MG63 (cell line): ENCODE data around the gene AGAP2. TPM values are rescaled to one million over a fixed set of nuclear protein-coding genes. Genes with fewer than 3 reads are reported as not detected.
A peak's percentile ranks its signal among the peaks of the same experiment; 100 is the strongest.

ENCODE experiments used
- DNase-seq: peaks from one replicate; pipeline ENCODE4 v3.0.0-alpha.2; 2020
- H3K27me3 ChIP-seq: fragments of 250-450 bp; sonication (Bioruptor Pico); 2 replicates; pipeline ENCODE4 v1.5.1; 2020; ENCODE audit warnings: mild to moderate bottlenecking, moderate library complexity
- H3K36me3 ChIP-seq: fragments of 250-450 bp; sonication (Bioruptor Pico); 2 replicates; pipeline ENCODE4 v1.5.1; 2020; ENCODE audit warnings: mild to moderate bottlenecking, moderate library complexity
- H3K4me3 ChIP-seq: fragments of 250-450 bp; sonication (Bioruptor Pico); 2 replicates; pipeline ENCODE4 v1.5.1; 2020; ENCODE audit warnings: mild to moderate bottlenecking, moderate library complexity
- H3K9me3 ChIP-seq: fragments of 250-450 bp; sonication (Bioruptor Pico); 2 replicates; pipeline ENCODE4 v1.5.1; 2020; ENCODE audit warnings: mild to moderate bottlenecking, moderate library complexity
- total RNA-seq: library from RNA; depleted of rRNA; stranded (reverse); fragments of >200 nt; shearing (Covaris generic); gene quantifications from 2 replicates; pipeline ENCODE4 v1.2.3, GENCODE V29; 2014; ENCODE audit warnings: low replicate concordance

AGAP2 gene
- total RNA-seq, 1 experiment from 2014 or later = not detected

DNA sequence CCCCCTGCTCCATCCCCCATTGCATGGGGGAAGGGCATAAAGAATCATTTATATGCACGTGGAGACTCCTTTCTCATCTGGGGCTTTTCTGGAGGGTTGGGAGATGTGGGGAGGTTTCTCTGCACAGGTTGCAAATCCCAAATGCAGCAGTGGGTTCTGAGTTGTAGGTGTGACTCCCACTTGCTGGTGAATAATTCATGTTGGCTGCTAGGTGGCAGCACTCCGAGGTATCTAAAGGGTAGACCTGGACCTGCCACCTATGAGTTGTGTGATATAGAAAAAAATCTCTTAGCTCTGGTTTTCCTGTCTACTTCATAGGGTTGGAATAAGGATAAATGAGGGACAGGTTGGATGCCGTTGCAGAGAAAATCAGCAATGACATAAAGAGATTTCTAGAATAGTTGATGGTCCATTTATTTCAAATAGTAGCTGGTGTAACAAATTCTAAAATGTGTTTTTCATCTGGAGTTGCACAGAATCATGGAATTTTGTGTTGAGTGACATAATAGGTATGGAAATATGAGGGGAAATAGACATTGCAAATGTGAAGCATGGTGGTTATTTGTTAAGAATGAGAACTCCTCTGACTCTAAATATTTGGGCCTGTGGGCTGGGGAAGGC is 20.9 kb upstream of the AGAP2 start:
- Histone ChIP-seq H3K9me3 (no peaks in the 10 kb centered on the region), H3K27me3 (peaks cover 10% of the 10 kb centered on the region), H3K36me3 (no peaks in the 10 kb centered on the region), H3K4me3 (no peak overlapping the region)
- no peak for DNase-seq

DNA sequence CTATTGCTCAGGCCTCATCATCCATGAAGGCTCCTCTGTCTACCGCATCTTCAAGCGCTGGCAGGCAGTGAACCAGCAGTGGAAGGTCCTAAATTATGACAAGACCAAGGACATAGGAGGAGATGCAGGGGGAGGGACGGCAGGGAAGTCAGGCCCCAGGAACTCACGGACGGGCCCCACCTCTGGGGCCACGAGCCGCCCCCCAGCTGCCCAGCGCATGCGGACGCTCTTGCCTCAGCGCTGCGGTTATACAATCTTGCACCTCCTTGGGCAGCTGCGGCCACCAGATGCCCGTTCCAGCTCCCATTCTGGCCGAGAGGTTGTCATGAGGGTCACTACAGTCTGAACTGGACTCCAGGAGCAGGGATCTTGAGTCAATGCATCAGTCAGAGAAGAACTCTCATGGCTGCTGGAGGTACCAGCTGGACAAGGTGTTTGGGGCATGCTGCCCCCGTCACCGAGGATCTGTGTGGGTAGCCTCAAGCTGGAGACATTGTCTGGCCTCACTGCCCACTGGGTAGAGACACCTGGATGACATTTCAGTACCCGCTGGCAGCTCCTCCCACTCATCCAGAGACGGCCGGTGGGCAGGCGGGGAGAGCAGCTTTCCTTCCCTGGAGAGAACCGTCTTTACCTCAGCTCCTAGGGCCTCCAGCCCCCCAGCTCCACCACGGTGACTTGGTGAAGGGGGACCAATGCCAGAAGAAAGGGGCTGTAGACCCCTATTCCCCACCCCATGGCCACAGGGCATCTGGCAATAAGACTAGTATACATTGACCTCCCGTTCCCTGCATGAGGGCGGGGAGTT is 20.2 kb upstream of the AGAP2 start:
- no peaks in the 10 kb centered on the region for H3K9me3 ChIP-seq
- peaks cover 3% of the 10 kb centered on the region; the same call in 1 of the 2 replicates for H3K27me3 ChIP-seq
- no peak for DNase-seq
- H3K36me3 ChIP-seq = no peaks in the 10 kb centered on the region
- H3K4me3 ChIP-seq = no peak overlapping the region

GRCh38 chr12:57757771-57758170 is 19.2 kb upstream of the AGAP2 start:
- no peak for DNase-seq
- Histone ChIP-seq H3K4me3 (no peak overlapping the region), H3K27me3 (peaks cover 2% of the 10 kb centered on the region; the same call in 1 of the 2 replicates), H3K9me3 (no peaks in the 10 kb centered on the region), H3K36me3 (no peaks in the 10 kb centered on the region)

- Histone ChIP-seq H3K9me3 (no peaks in the 10 kb centered on the region), H3K27me3 (peaks cover 2% of the 10 kb centered on the region; the same call in 1 of the 2 replicates), H3K36me3 (no peaks in the 10 kb centered on the region), H3K4me3 (no peak overlapping the region; the same call in 1 of the 2 replicates)
- no peak for DNase-seq
These were observed 18.1 kb upstream of the AGAP2 start for GRCh38 chr12:57756406-57757341.

DNA sequence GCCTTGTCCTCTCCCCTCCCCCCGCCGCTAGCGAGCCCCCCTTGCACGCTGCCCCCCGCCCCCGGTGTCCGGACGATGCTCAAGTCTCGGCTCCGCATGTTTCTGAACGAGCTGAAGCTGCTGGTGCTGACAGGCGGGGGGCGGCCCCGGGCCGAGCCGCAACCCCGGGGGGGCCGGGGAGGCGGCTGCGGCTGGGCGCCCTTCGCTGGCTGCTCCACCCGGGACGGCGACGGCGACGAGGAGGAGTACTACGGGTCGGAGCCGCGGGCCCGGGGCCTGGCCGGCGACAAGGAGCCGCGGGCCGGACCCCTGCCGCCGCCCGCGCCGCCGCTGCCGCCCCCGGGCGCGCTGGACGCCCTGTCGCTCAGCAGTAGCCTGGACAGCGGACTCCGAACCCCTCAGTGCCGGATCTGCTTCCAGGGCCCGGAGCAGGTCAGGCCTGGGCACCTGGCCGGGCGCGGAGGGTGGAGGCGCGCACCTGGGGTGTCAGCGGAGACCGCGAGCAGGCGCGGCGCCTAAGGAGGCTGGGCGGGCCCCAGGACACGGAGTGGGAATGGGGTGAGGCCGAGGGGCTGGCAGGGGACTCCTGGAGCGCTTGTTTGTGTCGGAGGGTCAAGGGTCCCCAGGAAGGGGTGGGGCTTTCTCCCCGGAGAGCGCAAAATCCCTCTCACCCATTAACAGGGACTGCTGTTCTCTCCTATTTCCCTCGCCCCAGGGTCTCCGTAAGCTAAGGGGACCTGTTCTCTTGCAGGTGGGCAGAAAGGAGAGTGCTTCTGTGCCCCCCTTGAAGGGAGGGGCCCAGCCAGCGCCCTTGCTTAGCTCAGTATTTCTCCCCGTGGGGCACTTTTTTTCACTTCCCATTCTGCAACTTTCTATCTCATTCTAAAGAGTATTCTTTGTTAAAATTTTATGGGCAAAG is 17.2 kb upstream of the AGAP2 start:
- Histone ChIP-seq H3K4me3 (peak overlapping the region; percentile 35), H3K27me3 (peaks cover 2% of the 10 kb centered on the region; the same call in 1 of the 2 replicates), H3K9me3 (no peaks in the 10 kb centered on the region), H3K36me3 (peaks cover 8% of the 10 kb centered on the region)
- no peak for DNase-seq

- Histone ChIP-seq H3K4me3 (peak overlapping the region; percentile 36), H3K36me3 (peaks cover 14% of the 10 kb centered on the region), H3K27me3 (peaks cover 2% of the 10 kb centered on the region; the same call in 1 of the 2 replicates), H3K9me3 (no peaks in the 10 kb centered on the region)
- DNase-seq = no peak
These were observed 16.6 kb upstream of the AGAP2 start for GRCh38 chr12:57755194-57755453.

DNA sequence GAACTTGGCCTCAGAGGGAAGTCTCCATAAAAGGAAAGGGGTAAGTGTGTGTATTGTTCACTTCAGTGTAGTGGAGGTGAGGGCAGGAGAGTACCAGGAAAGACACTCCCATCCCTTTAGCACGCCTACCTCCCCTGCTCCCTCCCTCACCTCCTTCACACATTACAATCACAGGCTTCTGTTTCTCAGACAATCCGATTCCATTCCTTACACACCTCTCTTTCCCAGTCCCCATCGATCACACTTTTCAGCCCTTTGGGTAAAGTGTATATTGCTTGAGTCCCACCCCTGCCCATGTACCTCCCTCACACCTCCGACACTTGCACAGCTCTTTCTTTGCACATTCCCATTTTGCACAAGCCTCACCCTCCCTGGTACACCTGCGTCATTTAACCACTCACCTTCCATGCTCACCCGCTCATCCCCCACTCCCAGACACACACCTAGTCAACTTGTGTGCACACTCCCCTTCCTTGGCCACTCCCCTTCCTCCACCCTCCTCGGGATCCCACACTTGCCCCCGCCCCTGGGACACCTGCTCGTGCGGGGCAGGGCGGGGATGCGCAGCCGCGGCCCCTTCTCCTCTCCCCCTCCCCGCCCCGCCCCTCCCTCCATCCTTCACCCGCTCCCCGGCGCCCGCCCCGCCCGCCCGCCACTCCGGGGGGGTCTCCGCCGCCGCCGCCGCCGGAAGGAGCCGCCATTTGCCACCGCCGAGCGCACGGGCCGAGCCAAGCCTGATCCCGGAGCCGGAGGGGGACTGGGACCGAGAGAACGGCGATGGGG is 16.1 kb upstream of the AGAP2 start, which contains the start of gene MARCHF9:
Gene MARCHF9, plus strand, starts transcription at position 693 of the 783 bp plus-strand sequence. CDS start 426 bp downstream, outside the sequence.
- Histone ChIP-seq H3K9me3 (no peaks in the 10 kb centered on the region), H3K27me3 (peaks cover 2% of the 10 kb centered on the region; the same call in 1 of the 2 replicates), H3K4me3 (peak within 1 kb of the TSS; percentile 36), H3K36me3 (peaks cover 17% of the 10 kb centered on the region)
- peak; percentile 40 for DNase-seq

DNA sequence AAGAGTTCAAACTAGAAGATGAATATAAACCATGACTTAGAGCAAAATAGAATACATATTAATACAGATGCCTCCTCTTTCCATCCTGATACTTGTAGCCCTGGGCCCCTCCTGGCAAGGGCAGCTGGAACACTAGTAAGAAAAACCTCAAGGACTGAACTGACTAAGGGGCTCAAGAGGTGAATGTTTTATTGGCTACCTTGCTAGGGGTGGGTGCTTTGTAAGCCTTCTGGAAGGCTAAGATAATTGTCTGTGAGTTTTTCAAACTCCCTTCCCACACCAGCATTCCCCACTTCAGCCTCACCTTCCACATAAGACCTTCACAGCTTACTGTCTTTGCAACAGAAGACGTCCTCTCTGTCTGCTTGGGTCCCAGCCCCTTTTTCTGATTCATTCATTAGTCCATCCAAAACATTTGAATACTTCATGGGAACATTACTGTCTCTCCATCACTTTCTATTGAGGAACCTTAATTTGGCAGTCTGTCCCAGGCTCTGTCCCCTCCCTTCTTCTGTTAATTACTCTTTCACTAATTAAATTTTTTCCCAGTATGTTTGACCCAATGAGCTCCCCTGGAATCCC is 15.3 kb upstream of the AGAP2 start:
- DNase-seq = no peak
- Histone ChIP-seq H3K4me3 (no peak overlapping the region; the same call in 1 of the 2 replicates), H3K9me3 (no peaks in the 10 kb centered on the region)

GRCh38 chr12:57752668-57753000 is 14.1 kb upstream of the AGAP2 start:
- H3K36me3 ChIP-seq = peaks cover 35% of the 10 kb centered on the region
- H3K4me3 ChIP-seq = peak overlapping the region; percentile 80
- H3K9me3 ChIP-seq = no peaks in the 10 kb centered on the region
- H3K27me3 ChIP-seq = peaks cover 2% of the 10 kb centered on the region; the same call in 1 of the 2 replicates
- no peak for DNase-seq

More for the DNA sequence above, 15.3 kb upstream of the AGAP2 start:
- Histone ChIP-seq H3K27me3 (peaks cover 2% of the 10 kb centered on the region; the same call in 1 of the 2 replicates), H3K36me3 (peaks cover 24% of the 10 kb centered on the region)

GRCh38 chr12:57751788-57752667 is 13.5 kb upstream of the AGAP2 start, which contains the start of gene CDK4:
CDK4 (minus strand) TSS chr12:57752310; CDS start chr12:57751717, 593 bp downstream.
- peaks cover 2% of the 10 kb centered on the region; the same call in 1 of the 2 replicates for H3K27me3 ChIP-seq
- peaks cover 41% of the 10 kb centered on the region for H3K36me3 ChIP-seq
- H3K9me3 ChIP-seq = no peaks in the 10 kb centered on the region
- peak within 1 kb of the TSS; percentile 80 for H3K4me3 ChIP-seq
- DNase-seq = peak; percentile 99

DNA sequence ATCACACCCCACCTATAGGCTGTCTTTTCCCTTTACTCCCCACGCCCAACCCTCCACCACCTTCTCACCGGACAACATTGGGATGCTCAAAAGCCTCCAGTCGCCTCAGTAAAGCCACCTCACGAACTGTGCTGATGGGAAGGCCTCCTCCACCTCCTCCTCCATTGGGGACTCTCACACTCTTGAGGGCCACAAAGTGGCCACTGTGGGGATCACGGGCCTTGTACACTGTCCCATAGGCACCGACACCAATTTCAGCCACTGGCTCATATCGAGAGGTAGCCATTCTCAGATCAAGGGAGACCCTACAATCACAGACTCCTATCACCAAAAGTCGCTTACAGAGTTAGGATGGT is 12.9 kb upstream of the AGAP2 start:
- H3K27me3 ChIP-seq = peaks cover 2% of the 10 kb centered on the region; the same call in 1 of the 2 replicates
- no peak for DNase-seq
- peak overlapping the region; percentile 80 for H3K4me3 ChIP-seq
- H3K9me3 ChIP-seq = no peaks in the 10 kb centered on the region
- peaks cover 41% of the 10 kb centered on the region for H3K36me3 ChIP-seq

GRCh38 chr12:57750561-57751431 is 12.3 kb upstream of the AGAP2 start:
- Histone ChIP-seq H3K27me3 (peaks cover under 1% of the 10 kb centered on the region; the same call in 1 of the 2 replicates), H3K9me3 (no peaks in the 10 kb centered on the region), H3K4me3 (peak overlapping the region; percentile 80), H3K36me3 (peaks cover 41% of the 10 kb centered on the region)
- DNase-seq = no peak

- Histone ChIP-seq H3K4me3 (no peak overlapping the region), H3K27me3 (no peaks in the 10 kb centered on the region; the same call in 1 of the 2 replicates), H3K36me3 (peaks cover 46% of the 10 kb centered on the region), H3K9me3 (no peaks in the 10 kb centered on the region)
- no peak for DNase-seq
These were observed 10.5 kb upstream of the AGAP2 start for GRCh38 chr12:57749061-57749460.
